Astrocyte of the cerebellum (primary cell): Measurements from ENCODE around the gene KDM4C.

Experiments
- DNase-seq: peaks from one replicate; pipeline ENCODE4 v3.0.0-alpha.2; 2011; ENCODE audit warnings: low read depth
- H3K4me3 ChIP-seq: 2 replicates; pipeline ENCODE4 v1.5.1; 2011; ENCODE audit warnings: mild to moderate bottlenecking, low read depth, low read length, moderate library complexity
- CTCF ChIP-seq: IDR thresholded peaks from 2 replicates; pipeline ENCODE4 v1.5.1; 2012; ENCODE audit warnings: low read length, low read depth, moderate library complexity, mild to moderate bottlenecking; ENCODE audit errors: missing control alignments
- in situ Hi-C: cut with HindIII; loops from 2 replicates; pipeline ENCODE4 v1.10.0; 2017; ENCODE audit warnings: low sequenced_read_pairs

KDM4C gene

GRCh38 chr9:6818292-6818922 is 60.6 kb downstream of the KDM4C start:
- no peak overlapping the region for H3K4me3 ChIP-seq
- in situ Hi-C loops: no loop called here
- TF ChIP-seq CTCF: no peak
- DNase-seq: no peak

- in situ Hi-C loops: no loop called here
- no peak overlapping the region for H3K4me3 ChIP-seq
- DNase-seq: no peak
- no peak for TF ChIP-seq CTCF
Measured at GRCh38 chr9:6819112-6819511, 61.3 kb downstream of the KDM4C start.

- in situ Hi-C loops: no loop called here
- no peak for DNase-seq
- H3K4me3 ChIP-seq: no peak overlapping the region
- TF ChIP-seq CTCF: no peak
Measured at GRCh38 chr9:6819529-6819928, 61.8 kb downstream of the KDM4C start.

- TF ChIP-seq CTCF: no peak
- in situ Hi-C loops: no loop called here
Measured at GRCh38 chr9:6822696-6823095, 64.9 kb downstream of the KDM4C start.

GRCh38 chr9:6827439-6828145 is 69.8 kb downstream of the KDM4C start:
- TF ChIP-seq CTCF: peak; percentile 63
- in situ Hi-C loops: no loop called here
- H3K4me3 ChIP-seq: no peak overlapping the region
- peak; percentile 45 for DNase-seq

More at GRCh38 chr9:6822696-6823095, 64.9 kb downstream of the KDM4C start:
- no peak overlapping the region for H3K4me3 ChIP-seq
- no peak for DNase-seq

GRCh38 chr9:6829027-6829426 is 71.3 kb downstream of the KDM4C start:
- peak; percentile 8 for TF ChIP-seq CTCF
- no peak overlapping the region for H3K4me3 ChIP-seq
- no peak for DNase-seq
- in situ Hi-C loops: no loop called here
